ENCODE results near the gene HPSE.
"Not testable (repeated sequence)": the region's sequence is repeated elsewhere in the genome, so short reads cannot be mapped to it uniquely, and the experiment has no call there.

HPSE gene

DNA sequence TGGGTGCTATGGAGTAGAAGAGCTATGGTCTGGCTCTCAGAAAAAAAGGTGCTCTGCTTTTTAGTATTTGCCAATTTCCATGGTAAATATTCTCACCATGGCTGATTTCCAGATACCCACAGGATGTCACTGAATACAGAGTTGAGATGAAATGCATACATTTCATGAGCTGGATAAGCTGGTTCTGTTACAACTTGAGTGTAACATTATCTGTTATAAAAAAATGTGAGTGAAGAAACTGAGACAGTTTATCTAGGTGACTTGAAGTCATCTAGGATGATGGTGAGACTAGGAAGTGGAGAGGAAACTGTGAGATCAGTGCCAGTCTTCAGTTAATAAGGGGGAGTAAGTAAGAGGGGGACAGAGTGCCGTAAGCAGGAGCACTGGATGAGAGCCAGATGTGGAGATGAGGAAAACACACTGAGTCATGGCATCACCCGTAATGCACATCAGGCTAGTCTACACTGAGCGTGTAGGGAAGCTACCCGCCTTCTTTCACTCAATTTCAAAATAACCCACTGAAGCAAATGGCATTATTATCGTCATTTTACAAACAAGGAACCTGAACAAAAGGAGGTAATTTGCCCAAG lies 5.0 kb downstream of the HPSE start:
- DNase-seq = no peak

DNA sequence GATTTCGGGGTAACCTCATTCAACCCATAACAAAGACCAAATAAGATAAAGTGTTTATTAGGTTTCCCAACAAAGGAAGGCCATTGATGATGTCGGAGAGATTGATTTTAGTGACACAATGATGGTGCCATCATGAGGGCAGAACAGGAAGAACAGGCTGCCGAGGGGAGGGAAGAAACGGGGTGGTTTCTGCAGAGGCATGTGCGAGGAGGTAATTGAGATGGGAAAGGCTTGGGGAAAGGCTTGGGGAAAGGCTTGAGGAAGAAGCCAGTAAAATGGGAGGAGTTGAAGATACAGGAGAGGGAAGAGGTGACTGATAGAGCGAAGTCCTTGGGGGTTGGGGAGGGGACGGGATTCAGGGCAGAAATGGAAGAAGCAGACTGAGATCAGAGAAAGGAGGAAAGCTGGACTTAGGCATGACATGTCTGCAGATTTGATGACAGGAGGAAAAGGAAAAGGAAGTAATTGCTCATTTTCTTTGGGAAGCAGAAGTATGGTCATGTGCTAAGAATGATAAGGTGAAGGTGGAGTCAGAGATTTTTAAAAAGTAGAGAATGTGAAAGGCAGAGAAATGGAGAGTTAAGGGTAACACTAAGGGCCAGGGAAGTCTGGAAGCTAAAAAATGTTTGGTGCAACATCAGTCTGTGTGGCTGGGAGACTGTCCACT lies 6.0 kb downstream of the HPSE start:
- DNase-seq = no peak

DNA sequence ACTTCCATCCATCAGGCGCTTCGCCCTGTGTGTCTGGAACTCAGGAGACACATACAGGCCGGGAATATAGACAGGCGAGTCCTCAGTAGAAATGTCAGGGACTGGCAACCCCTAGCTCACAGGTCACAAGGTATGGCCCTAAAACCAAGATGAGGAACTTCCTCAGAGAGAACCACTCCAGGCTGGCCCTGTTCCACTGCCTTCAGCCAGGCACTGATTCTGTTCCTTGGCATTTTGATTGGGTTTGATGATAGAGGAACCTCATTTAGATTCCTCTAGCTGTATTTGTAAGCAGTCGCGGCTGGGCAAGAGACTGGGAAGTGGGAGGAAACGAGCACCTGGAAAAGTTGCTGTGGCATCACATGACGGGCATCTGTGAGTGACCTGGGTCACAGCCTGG lies 8.1 kb downstream of the HPSE start:
- no peak for DNase-seq

DNA sequence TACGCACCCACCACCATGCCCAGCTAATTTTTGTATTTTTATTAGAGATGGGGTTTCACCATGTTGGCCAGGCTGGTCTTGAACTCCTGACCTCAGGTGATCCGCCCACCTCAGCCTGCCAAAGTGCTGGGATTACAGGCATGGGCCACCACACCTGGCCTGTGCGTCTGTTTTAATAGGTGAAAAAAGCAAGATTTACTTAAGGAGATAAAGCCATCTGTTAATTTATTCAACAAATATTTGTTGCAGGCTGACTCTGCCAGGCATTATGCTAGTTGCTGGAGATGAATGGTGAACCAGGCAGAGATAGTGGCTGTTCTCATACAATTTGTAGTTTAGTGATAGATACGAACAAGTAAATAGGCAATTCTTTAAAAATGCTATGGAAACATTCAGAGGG lies 9.3 kb downstream of the HPSE start:
- DNase-seq = not testable (repeated sequence)

DNA sequence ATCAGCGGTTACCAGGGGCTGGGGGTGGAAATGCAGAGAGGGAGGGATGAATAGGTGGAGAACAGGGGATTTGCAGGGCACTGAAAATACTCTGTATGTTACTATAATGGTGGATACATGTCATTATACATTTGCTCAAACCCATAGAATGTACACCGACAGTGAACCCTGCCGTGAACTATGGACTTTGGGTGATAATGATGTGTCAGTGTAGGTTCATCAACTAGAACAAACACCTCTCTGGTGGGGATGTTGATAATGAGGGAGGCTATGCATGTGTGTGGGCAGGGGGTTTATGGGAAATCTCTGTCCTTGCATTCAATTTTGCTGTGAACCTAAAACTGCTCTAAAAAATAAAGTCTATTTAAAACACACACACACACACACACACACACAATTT lies 11.5 kb downstream of the HPSE start:
- DNase-seq = no peak

DNA sequence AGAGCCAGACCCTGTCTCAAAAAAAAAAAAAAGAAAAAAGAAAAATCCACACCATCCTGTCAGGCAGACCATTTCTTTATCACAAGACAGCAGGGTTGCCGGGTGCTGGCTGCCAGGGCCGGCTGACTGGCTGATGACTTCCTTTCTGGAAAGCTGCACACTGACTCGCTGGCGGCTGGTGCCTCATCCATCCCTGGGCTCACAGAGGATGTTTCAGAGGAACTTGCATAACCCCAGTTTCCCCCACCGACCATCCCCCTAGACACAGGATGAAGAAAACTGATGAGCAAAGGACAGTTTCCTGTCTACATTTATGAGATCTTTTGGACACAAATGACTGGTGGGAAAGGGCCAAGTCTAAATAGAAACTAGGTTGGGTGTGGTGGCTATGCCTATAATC lies 14.1 kb downstream of the HPSE start:
- DNase-seq = no peak

DNA sequence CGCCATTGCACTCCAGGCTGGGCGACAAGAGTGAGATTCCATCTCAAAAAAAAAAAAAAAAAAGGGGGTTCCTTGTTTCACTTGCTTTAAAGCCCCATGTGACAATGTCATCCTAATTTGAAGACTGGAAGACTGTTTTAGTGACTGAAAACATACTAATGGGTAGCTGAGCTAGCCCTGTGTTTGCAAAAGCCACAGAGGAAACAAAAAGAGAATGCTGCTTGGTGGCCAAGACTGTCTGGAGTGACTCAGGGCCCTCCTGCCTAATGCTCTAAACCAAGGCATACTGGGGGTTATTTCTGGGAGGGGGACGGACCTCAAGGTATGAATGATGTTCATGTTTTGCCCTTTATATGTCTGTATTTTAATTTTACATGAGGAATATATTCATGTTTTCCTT lies 16.0 kb downstream of the HPSE start:
- DNase-seq = no peak

DNA sequence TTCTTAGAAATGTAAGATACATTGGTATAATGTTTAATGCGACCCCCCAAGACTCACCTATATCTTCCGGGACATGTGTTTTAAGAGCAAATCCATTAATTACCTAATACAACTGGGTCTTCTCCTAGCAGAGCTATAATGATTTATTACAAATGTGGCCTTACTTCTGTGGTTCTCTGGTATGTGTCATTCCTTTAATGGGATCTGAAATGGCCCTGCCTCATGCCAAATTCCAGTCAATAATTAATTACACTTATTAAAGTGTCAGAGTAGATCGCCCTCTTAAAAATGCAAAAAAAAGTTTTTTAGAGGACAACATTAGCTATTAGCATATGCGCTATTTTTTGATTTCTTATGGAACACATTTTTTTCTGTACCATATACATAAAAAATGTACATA lies 17.0 kb downstream of the HPSE start:
- DNase-seq = no peak

DNA sequence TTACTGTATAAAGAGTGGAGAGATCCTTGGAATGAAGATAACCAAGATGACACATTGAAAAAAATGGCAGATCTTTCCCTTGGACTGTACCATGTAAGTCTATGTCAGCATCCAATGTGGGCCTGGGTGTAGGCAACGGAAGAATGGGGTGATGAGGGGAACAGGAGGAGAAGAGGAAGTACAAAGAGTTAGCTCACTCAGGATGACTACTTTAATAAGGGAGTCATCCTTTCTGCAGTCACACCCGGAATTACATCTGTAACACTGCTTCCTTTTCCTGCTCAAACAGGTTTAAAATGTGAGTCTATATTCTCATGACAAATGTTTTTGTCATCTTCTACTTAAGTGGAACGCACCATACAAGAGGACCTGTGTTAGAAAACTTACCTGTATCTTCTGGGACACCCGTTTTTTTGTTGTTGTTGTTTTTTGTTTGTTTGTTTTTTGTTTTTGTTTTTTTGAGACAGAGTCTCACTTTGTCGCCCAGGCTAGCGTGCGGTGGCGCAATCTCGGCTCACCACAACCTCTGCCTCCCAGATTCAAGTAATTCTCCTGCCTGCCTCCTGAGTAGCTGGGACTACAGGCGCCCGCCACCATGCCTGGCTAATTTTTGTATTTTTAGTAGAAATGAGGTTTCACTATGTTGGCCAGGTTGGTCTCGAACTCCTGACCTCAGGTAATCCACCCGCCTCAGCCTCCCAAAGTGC lies 18.0 kb downstream of the HPSE start:
- DNase-seq = no peak

DNA sequence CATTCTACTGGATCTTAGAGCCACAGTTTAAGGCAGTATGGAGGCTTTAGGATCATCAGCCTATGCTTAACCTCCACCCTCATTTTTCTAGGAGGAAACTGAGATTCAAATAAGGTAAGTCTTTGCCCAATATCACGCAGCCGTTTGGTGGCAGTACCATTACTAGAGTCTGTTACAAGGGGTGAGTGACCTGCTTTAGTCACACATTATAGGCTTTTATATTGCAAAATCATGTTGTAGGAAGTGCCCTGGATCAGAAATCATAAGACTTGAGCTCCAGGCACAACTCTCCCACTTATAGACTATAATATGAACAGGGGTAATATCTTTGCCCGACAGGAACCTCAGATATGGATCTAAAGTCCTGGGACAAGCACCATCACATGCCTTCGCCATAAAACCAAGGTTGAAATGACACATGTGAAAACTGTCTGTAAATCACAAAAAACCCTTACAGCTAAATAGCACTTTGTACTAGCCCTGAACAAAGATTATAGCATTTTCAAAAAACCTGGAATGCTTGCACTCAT lies 19.2 kb downstream of the HPSE start:
- no peak for DNase-seq

DNA sequence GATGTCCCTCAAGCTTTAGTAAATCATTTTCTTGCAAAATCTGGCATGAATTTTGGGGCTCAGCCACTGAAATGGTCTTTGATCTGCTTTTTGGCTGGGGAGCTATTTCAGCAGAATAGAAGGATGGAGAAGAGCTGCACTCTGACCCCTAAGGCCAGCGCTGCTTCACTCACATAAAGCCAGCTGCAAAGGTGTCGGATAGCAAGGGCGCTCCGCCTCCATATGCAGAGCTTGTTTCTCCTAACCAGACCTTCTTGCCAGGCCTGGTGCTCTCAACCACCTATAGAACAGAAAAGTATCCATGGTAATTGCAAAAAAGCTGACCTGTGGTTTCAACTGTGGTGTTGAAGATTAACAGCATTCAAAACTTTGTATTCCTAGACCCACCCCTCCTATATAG lies 26.0 kb downstream of the HPSE start:
- no peak for DNase-seq

DNA sequence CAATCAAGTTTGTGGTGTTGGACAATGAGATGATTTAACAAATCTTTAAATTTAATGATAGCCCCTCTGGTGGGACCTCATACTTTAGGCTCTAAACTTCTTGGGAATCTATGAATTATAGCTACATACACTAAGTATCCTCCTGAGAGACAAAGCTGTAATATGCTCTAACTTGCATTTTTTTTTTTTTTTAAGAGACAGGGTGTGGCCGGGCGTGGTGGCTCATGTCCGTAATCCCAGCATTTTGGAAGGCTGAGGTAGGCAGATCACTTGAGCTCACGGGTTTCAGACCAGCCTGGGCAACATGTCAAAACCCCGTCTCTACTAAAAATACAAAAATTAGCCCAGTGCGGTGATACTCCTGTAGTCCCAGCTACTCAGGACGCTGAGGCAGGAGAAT lies 26.7 kb downstream of the HPSE start:
- DNase-seq = no peak

DNA sequence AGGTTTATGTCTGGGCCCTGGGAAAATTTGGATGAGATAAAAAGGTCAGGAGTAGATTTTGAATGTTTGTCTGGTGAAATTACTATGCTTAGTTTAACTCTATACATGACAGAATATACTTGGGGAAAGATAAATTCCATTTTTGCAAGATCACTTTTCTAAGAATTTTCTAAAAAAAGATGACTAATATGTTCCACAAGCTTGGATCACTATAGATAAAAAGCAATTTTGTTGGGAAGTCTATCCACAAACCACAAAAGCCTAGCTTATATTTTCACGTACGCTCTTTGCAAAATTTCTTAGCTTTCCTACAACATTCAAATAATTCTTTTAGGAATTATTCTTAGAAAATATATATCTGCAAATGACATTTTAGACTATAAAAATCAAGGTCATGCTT lies 29.5 kb downstream of the HPSE start:
- no peak for DNase-seq

DNA sequence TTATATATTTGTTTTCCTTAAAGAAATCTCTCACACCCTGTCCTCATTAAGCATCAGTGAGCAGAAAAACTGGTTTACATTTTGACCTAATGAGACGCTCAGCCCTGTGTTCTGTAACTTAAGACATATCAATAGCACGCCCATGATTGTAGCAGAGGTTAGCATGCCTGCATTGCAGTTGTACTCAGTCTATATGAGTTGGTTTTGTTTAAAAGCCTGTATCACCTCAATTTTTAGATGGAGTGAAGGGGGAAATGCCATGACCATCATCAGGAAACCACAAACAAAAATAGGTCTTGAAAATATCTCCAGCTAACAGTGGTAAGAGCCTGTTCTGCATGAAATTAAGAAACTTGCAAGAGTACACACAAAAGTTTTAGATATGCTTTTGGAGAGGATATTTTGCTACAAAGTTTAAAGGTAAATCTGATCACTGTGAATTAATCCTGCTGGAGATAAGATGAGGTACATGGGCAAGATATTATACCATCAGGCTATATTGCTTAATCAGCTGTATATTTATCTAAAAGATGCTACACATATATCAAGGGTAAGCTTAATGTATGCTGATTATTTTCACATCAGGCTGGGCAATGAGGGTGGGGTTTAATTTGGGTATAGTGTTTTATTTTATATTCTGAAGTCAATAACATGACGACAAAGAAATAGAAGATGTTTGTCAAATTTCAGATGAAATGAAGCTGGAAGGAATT lies 36.9 kb downstream of the HPSE start:
- DNase-seq = no peak

DNA sequence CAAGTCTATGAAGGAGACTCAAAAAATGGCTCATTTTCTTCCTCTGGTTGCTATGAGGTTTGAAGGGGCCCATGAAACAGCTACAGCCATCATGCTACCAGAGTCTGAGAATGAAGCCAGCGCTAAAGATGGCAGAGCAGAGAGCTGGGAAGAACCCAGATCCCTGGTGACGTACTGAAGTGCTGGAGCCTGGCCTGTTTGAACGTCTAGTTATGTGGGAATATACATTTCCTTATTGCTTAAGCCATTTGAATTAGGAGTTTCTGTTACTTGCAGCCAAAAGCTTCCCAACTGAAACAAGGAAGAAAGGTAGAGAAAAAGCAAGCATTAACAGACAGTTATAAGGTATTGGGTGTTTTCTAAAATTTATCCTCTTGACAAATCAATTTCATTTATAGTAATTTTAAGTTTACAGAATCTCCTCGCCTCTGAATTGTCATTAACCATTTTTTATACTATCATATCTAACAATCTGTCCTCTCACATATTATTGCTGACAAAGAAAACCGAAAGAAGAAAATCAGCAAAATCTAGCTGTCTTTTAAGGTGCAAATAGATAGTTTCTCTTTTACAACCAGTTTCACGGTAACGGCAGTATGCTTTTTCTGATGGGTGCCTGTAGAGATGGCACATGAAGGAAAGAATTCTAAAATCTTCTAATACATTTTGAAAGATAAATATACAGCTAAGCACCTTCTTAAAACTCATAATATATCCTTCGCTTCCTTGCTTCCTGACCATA lies 41.2 kb downstream of the HPSE start:
- no peak for DNase-seq

DNA sequence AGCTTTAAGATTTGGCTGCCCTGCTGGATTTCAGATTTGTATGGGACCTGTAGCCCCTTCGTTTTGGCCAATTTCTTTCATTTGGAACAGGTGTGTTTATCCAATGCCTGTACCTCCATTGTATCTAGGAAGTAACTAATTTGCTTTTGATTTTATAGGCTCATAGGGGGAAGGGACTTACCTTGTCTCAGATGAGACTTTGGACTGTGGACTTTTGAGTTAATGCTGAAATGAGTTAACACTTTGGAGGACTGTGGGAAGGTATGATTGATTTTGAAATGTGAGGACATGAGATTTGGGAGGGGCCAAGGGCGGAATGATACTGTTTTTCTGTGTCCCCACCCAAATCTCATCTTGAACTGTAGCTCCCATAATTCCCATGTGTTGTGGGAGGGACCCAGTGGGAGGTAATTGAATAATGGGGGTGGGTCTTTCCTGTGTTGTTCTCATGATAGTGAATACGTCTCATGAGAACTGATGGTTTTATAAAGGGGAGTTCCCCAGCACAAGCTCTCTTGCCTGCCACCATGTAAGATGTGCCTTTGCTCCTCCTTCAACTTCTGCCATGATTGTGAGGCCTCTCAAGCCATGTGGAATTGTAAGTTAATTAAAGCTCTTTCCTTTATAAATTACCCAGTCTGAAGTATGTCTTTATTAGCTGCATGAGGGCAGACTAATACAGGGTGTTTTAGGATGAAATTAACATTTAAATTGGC lies 44.4 kb downstream of the HPSE start:
- DNase-seq = not testable (repeated sequence)

DNA sequence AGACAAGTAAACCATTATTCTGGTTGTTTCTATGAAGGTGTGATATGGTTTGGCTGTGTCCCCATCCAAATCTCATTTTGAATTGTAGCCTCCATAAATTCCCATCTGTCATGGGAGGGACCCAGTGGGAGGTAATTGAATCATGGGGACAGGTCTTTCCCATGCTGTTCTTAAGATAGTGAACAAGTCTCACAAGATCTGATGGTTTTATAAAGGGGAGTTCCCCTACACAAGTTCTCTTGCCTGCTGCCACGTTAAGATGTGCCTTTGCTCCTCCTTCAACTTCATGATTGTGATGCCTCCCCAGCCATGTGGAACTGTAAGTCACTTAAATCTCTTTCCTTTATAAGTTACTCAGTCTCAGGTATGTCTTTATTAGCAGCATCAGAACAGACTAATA lies 46.3 kb downstream of the HPSE start:
- DNase-seq = not testable (repeated sequence)

DNA sequence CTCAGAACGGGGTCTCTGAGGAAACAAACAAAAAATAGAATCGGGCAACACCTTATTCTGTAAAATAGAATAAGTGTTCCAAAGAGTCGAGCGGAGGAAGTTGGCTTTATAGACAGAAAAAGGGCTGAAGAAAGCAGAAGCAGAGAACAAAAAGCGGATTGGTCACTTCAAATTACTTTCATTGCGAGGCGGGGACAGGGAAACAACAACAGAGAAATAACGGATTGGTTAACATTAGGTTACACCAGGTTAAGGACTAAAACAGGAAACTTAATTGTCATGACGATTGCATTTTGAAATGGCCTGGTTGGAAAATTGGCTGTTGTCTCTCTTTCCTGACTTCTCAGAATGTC lies 49.6 kb downstream of the HPSE start:
- peak; percentile 3 for DNase-seq

DNA sequence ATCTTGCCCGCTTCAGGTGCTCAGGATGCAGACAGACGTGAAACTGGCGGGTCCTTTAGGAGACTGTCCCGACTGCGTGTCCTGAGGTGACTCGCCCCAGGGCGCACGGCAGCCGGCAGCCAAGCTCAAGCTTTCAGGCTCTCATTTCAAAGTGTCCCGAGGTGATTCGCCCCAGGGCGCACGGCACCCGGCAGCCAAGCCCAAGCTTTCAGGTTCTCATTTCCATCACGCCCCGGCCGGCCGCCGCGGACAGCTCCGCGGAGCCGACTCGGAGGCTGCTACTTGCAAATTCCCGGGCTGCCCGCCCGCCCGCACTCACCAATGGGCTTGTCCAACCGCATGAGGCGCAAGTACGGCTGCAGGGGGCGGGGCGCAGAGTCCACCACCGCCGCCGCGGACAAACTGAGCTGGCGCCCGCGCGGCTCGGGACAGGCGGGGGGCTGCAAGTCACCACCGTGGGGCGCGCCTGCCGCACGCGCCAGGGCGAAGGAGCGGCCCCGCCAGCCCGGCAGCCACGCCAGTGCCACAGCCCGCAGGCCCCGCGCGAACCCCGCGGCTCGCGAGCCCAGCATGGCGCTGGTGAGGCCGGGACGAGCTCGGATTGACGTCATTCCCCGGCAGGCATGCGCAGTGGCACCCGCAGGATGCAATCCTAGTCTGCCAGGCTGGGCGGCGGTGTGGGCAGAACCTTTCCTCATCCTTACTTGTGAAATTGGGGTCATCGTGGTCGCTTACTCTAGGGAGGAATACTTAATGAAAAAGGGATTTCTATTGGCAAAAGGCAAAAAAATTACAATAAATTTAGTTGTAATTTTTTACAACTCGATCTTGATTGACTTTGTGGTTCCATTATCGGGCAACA lies 50.2 kb downstream of the HPSE start, which contains the start of gene COQ2:
Gene COQ2, minus strand, starts transcription at position 606 of the 862 bp plus-strand sequence. Its CDS starts 34 bp downstream, at position 572.
- peak; percentile 75 for DNase-seq

DNA sequence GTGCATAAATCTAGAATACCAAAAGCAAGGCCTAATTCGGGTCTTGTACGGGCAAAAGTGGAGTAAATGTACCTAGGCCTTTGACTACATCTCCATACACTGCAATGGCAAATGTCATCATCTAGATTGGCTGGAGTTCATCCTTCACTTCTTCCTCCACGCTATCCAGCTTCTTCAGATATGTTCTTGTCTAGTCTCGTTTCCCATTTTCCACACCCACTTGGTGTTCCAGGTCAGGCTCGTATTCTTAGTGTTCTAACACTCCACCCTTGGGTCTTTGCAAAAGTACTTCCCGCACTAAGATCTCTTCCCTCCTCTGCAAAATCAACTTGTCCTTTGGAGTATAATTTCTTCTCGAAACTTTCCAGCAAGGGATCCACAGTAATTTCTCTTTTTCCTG lies 51.5 kb downstream of the HPSE start:
- DNase-seq = no peak

DNA sequence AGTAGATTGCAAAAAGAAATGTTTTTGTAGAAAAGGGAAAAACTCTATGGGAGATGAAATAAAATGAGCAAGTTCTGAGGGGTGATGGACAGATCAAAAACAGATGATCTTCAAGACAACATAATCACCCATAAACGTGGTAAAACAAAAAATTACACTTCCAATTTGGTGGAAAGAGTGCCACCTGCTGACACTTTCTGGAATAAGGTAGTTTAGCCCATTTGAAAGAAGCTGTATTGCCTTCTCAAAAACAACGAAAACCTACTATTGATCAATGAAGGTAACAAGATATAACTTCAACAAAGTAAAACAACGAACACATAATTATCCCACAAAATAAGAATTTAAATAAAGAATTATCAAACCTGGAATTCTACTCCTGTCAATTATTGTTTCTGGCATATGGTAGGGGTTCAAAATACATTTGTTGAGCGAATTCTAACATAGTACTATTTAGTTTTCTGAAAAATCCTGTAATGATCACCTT lies 52.6 kb downstream of the HPSE start:
- peak; percentile 7 for DNase-seq

Data from NCI-H446 treated with DMSO at 0.1 percent for 48 hours (cell line).